HEK293 (cell line): Measurements from ENCODE around the gene MYO5C.

Source experiments
- CTCF ChIA-PET: fragments of 350-600 bp; formaldehyde crosslinking; extraction: SDS; loops from one replicate; lab custom pipeline; 2021; ENCODE audit warnings: antibody characterized with exemption; lab: Yijun Ruan, JAX
- POLR2A ChIA-PET: fragments of 300-600 bp; formaldehyde crosslinking; extraction: SDS; loops from one replicate; lab custom pipeline; 2020; ENCODE audit warnings: antibody characterized with exemption, inconsistent platforms; lab: Yijun Ruan, JAX
- H3K27ac ChIP-seq: fragments of 200-500 bp; sonication (Bioruptor generic); 2 replicates; pipeline ENCODE4 v1.5.1; 2014; ENCODE audit warnings: low read depth, low read length, control low read depth, inconsistent platforms; ENCODE audit errors: extremely low read depth
- H3K36me3 ChIP-seq, 2 experiments: fragments of 200-500 bp in 1 of 2; sonication (Bioruptor generic) in 1 of 2; 1 replicate in 1 of 2; 2 replicates in 1 of 2; pipeline ENCODE4 v1.5.1; 2014 to 2017; ENCODE audit warnings: inconsistent platforms in 2 of 2, low read length in 2 of 2; ENCODE audit not compliant: control insufficient read depth in 2 of 2, insufficient read depth in 1 of 2
- H3K4me1 ChIP-seq: fragments of 200-500 bp; sonication (Bioruptor generic); 2 replicates; pipeline ENCODE4 v1.5.1; 2014; ENCODE audit warnings: mild to moderate bottlenecking, low read length, inconsistent platforms; ENCODE audit not compliant: control insufficient read depth, insufficient read depth
- H3K4me3 ChIP-seq: 2 replicates; pipeline ENCODE4 v1.5.1; 2011; ENCODE audit warnings: low read depth, mild to moderate bottlenecking, control low read depth, low read length, moderate library complexity
- H3K9me3 ChIP-seq: fragments of 200-500 bp; sonication (Bioruptor generic); 2 replicates; pipeline ENCODE4 v1.5.1; 2014; ENCODE audit warnings: low read depth, low read length, inconsistent platforms; ENCODE audit not compliant: control insufficient read depth, insufficient read depth
- GLI2 ChIP-seq: fragments of 450-650 bp; formaldehyde crosslinking; IDR thresholded peaks from 2 replicates; pipeline ENCODE4; 2017; ENCODE audit warnings: missing biosample characterization, missing genetic modification characterization, low read depth, borderline replicate concordance
- MEIS1 ChIP-seq: sonication (generic); formaldehyde crosslinking; IDR thresholded peaks from 2 replicates; pipeline ENCODE4 v1.8.1; 2022; ENCODE audit warnings: missing genetic modification reagents, mild to moderate bottlenecking, borderline replicate concordance
- PRDM10 ChIP-seq: fragments of 450-650 bp; formaldehyde crosslinking; IDR thresholded peaks from 2 replicates; pipeline ENCODE4 v1.5.1; 2016; ENCODE audit warnings: missing biosample characterization, missing genetic modification characterization
- ZNF140 ChIP-seq: fragments of 450-650 bp; formaldehyde crosslinking; IDR thresholded peaks from 2 replicates; pipeline ENCODE4 v1.5.1; 2016; ENCODE audit warnings: missing biosample characterization, missing genetic modification characterization
- ZNF146 ChIP-seq: fragments of 450-650 bp; formaldehyde crosslinking; IDR thresholded peaks from 2 replicates; pipeline ENCODE4 v1.5.1; 2016; ENCODE audit warnings: missing biosample characterization, missing genetic modification characterization
- ZNF155 ChIP-seq: fragments of 450-650 bp; formaldehyde crosslinking; IDR thresholded peaks from 2 replicates; pipeline ENCODE4 v1.5.1; 2016; ENCODE audit warnings: missing biosample characterization, missing genetic modification characterization
- ZNF214 ChIP-seq: fragments of 450-650 bp; formaldehyde crosslinking; IDR thresholded peaks from 2 replicates; pipeline ENCODE4 v1.5.1; 2017; ENCODE audit warnings: missing biosample characterization, mild to moderate bottlenecking, missing genetic modification characterization, borderline replicate concordance
- ZNF280C ChIP-seq: fragments of 450-650 bp; formaldehyde crosslinking; IDR thresholded peaks from 2 replicates; pipeline ENCODE4 v1.5.1; 2016; ENCODE audit warnings: missing biosample characterization, missing genetic modification characterization
- ZNF529 ChIP-seq: fragments of 450-650 bp; formaldehyde crosslinking; IDR thresholded peaks from 2 replicates; pipeline ENCODE4 v1.5.1; 2017; ENCODE audit warnings: missing genetic modification characterization, missing biosample characterization; ENCODE audit not compliant: insufficient replicate concordance
- ZNF561 ChIP-seq: fragments of 450-650 bp; IDR thresholded peaks from 2 replicates; pipeline ENCODE4 v1.5.1; 2018; ENCODE audit warnings: missing biosample characterization, missing genetic modification characterization, borderline replicate concordance
- ZNF626 ChIP-seq: fragments of 450-650 bp; sonication (Bioruptor Pico); formaldehyde crosslinking; IDR thresholded peaks from 2 replicates; pipeline ENCODE4 v1.5.1; 2018; ENCODE audit warnings: missing biosample characterization, missing genetic modification characterization, inconsistent platforms
- ZNF629 ChIP-seq: fragments of 450-650 bp; formaldehyde crosslinking; IDR thresholded peaks from 2 replicates; pipeline ENCODE4 v1.5.1; 2017; ENCODE audit warnings: missing biosample characterization, missing genetic modification characterization
- ZNF670 ChIP-seq: fragments of 450-650 bp; formaldehyde crosslinking; IDR thresholded peaks from 2 replicates; pipeline ENCODE4 v1.5.1; 2016; ENCODE audit warnings: missing biosample characterization, missing genetic modification characterization, low read depth
- TF ChIP-seq, protein P1 (sequence below): fragments of 450-650 bp; formaldehyde crosslinking; IDR thresholded peaks from 2 replicates; pipeline ENCODE4 v1.5.1; 2017; ENCODE audit warnings: missing biosample characterization, missing genetic modification characterization

MYO5C gene

DNA sequence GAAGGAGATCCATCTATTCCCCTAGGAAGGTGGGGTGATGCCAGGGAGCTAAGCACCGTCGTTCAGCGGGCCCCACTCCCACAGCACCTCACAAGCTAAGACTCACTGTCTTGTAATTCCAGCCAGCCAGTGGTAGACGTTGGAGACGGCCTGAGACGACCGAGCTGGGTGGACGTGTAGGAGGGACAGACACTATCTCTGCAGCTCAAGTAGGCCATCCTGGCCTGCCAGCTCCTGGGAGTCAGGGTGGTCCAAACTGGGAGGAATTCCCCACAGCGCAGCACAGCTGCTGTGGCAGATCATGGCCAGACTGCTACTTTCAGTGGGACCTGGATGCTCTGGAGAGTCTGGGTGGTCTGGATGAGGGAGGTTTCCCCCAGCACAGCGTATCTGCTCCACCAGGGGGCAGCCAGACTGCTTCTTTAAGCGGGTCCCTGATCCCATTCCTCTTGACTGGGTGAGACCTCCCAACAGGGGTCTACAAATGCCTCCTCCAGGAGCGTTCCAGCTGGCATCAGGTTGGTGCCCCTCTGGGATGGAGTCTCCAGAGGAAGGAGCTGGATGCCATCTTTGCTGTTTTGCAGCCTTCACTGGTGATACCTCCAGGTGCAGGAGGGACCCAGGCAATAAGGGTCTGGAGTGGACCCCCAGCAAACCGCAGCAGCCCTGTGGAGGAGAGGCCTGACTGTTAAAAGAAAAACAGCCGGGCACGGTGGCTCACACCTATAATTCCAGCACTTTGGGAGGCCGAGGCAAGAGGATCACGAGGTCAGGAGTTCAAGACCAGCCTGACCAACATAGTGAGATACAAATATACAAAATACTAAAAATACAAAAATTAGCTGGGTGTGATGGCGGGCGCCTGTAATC is 132.0 kb downstream of the MYO5C start:
- Histone ChIP-seq H3K4me3 (no peak overlapping the region), H3K27ac (no peak overlapping the region), H3K9me3 (no peaks in the 10 kb centered on the region), H3K4me1 (no peaks in the 10 kb centered on the region), H3K36me3 (peaks cover 0 to 3% of the 10 kb centered on the region in 2 experiments; a peak in 1 of 3 replicates)
- ChIA-PET CTCF (interaction anchor here (0.5 to 1.3 kb wide), 3 partner anchors 21 to 748 kb away, joined by 3 read pairs; no protein-coding TSS in a partner anchor), POLR2A (no interaction called here)
- no peak for TF ChIP-seq ZNF629
- TF ChIP-seq ZNF214 (tag by site-specific recombination): no peak
- TF ChIP-seq ZNF280C: no peak
- no peak for TF ChIP-seq ZNF561 (tag by site-specific recombination)
- TF ChIP-seq, protein P1, sequence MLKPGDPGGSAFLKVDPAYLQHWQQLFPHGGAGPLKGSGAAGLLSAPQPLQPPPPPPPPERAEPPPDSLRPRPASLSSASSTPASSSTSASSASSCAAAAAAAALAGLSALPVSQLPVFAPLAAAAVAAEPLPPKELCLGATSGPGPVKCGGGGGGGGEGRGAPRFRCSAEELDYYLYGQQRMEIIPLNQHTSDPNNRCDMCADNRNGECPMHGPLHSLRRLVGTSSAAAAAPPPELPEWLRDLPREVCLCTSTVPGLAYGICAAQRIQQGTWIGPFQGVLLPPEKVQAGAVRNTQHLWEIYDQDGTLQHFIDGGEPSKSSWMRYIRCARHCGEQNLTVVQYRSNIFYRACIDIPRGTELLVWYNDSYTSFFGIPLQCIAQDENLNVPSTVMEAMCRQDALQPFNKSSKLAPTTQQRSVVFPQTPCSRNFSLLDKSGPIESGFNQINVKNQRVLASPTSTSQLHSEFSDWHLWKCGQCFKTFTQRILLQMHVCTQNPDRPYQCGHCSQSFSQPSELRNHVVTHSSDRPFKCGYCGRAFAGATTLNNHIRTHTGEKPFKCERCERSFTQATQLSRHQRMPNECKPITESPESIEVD: no peak
- TF ChIP-seq ZNF626 (tag by site-specific recombination): no peak
- TF ChIP-seq ZNF146 (tag by site-specific recombination): no peak
- no peak for TF ChIP-seq ZNF529 (tag by site-specific recombination)
- TF ChIP-seq GLI2 (tag by site-specific recombination): no peak

DNA sequence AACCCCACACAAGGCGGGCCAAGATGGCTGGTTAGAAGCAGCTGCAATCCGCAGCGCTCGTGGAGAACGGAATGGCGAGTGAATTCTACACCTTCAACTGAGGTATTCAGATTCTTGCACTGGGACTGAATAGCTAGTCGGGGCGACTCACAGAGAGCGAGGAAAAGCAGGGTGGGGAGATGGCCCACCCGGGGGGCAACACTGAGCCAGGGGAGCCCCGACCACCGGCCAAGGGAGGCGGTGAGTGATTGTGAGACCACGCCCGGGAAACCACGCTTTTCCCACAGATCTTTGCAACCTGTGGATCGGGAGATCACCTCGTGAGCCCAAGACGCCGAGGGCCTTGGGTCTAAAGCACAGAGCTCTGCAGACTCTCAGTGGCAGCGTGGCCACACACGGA is 132.7 kb downstream of the MYO5C start:
- H3K27ac ChIP-seq: no peak overlapping the region
- H3K4me3 ChIP-seq: no peak overlapping the region
- no peaks in the 10 kb centered on the region for H3K9me3 ChIP-seq
- no peak for TF ChIP-seq ZNF670 (tag by site-specific recombination)
- TF ChIP-seq ZNF155 (tag by site-specific recombination): no peak
- TF ChIP-seq MEIS1 (CRISPR knock-in tag): no peak
- no peak for TF ChIP-seq PRDM10 (tag by site-specific recombination)
- no peak for TF ChIP-seq ZNF140 (tag by site-specific recombination)
- H3K4me1 ChIP-seq: no peaks in the 10 kb centered on the region
- peaks cover 0 to 3% of the 10 kb centered on the region in 2 experiments; a peak in 1 of 3 replicates for H3K36me3 ChIP-seq
- CTCF ChIA-PET: interaction anchor here (0.5 to 1.3 kb wide), 3 partner anchors 22 to 749 kb away, joined by 3 read pairs; no protein-coding TSS in a partner anchor
- POLR2A ChIA-PET: no interaction called here
